Measurements from ENCODE around the gene MGAT5.

The MGAT5 gene

GRCh38 chr2:134372141-134372540 lies 118.3 kb downstream of the MGAT5 start:
- DNase-seq = no peak

- no peak for DNase-seq
These were observed 118.8 kb downstream of the MGAT5 start for GRCh38 chr2:134372611-134373131.

GRCh38 chr2:134375935-134376334 lies 122.1 kb downstream of the MGAT5 start:
- DNase-seq = no peak

- no peak for DNase-seq
These were observed 123.9 kb downstream of the MGAT5 start for GRCh38 chr2:134377730-134378129.

GRCh38 chr2:134379293-134379692 lies 125.4 kb downstream of the MGAT5 start:
- no peak for DNase-seq

- DNase-seq = no peak
These were observed 125.8 kb downstream of the MGAT5 start for GRCh38 chr2:134379722-134380121.

- no peak for DNase-seq
These were observed 127.3 kb downstream of the MGAT5 start for GRCh38 chr2:134381141-134381540.

GRCh38 chr2:134384131-134384530 lies 130.3 kb downstream of the MGAT5 start:
- no peak for DNase-seq

- DNase-seq = no peak
These were observed 131.3 kb downstream of the MGAT5 start for GRCh38 chr2:134385195-134385594.

GRCh38 chr2:134386310-134386709 lies 132.4 kb downstream of the MGAT5 start:
- no peak for DNase-seq

- no peak for DNase-seq
These were observed 135.5 kb downstream of the MGAT5 start for GRCh38 chr2:134389381-134389780.

- no peak for DNase-seq
These were observed 137.9 kb downstream of the MGAT5 start for GRCh38 chr2:134391751-134392160.

GRCh38 chr2:134392442-134393074 lies 138.7 kb downstream of the MGAT5 start:
- DNase-seq = no peak

GRCh38 chr2:134393075-134393461 lies 139.2 kb downstream of the MGAT5 start:
- no peak for DNase-seq

GRCh38 chr2:134395779-134396178 lies 141.9 kb downstream of the MGAT5 start:
- no peak for DNase-seq

GRCh38 chr2:134396493-134396892 lies 142.6 kb downstream of the MGAT5 start:
- DNase-seq = no peak

GRCh38 chr2:134397146-134397896 lies 143.4 kb downstream of the MGAT5 start:
- DNase-seq = no peak

- no peak for DNase-seq
These were observed 144.4 kb downstream of the MGAT5 start for GRCh38 chr2:134398300-134398699.

- no peak for DNase-seq
These were observed 145.2 kb downstream of the MGAT5 start for GRCh38 chr2:134399096-134399495.

- DNase-seq = no peak
These were observed 147.2 kb downstream of the MGAT5 start for GRCh38 chr2:134401081-134401497.

GRCh38 chr2:134401789-134402188 lies 147.9 kb downstream of the MGAT5 start:
- DNase-seq = no peak

GRCh38 chr2:134402410-134402809 lies 148.5 kb downstream of the MGAT5 start:
- no peak for DNase-seq

GRCh38 chr2:134405611-134406081 lies 151.8 kb downstream of the MGAT5 start:
- no peak for DNase-seq

- DNase-seq = no peak
These were observed 152.4 kb downstream of the MGAT5 start for GRCh38 chr2:134406311-134406710.
